NCI-H526 (cell line): ENCODE results near the gene RARS1.

Source experiments
- DNase-seq, 2 experiments: peaks; one replicate each; lab custom pipeline; 2025; lab: John Stamatoyannopoulos, UW

RARS1 gene

GRCh38 chr5:168486136-168486879 lies at the start of gene RARS1:
RARS1 (plus strand) TSS chr5:168486471; CDS start chr5:168486499, 28 bp downstream.
- DNase-seq, result peak; percentile 70 to 90

- no peak for DNase-seq
Observed at GRCh38 chr5:168438349-168438748, 47.9 kb upstream of the RARS1 start.

GRCh38 chr5:168443533-168443932 lies 42.7 kb upstream of the RARS1 start:
- DNase-seq, result no peak

- DNase-seq, result no peak
Observed at GRCh38 chr5:168443950-168444700, 42.1 kb upstream of the RARS1 start.

- DNase-seq, result no peak
Observed at GRCh38 chr5:168446983-168447619, 39.2 kb upstream of the RARS1 start.

GRCh38 chr5:168447808-168448207 lies 38.5 kb upstream of the RARS1 start:
- no peak for DNase-seq

- DNase-seq, result peak in 1 of 2 experiments; percentile 10
Observed at GRCh38 chr5:168449166-168449565, 37.1 kb upstream of the RARS1 start.

GRCh38 chr5:168451565-168451964 lies 34.7 kb upstream of the RARS1 start:
- DNase-seq, result no peak

GRCh38 chr5:168455201-168455600 lies 31.1 kb upstream of the RARS1 start:
- DNase-seq, result no peak

- no peak for DNase-seq
Observed at GRCh38 chr5:168457542-168457941, 28.7 kb upstream of the RARS1 start.

GRCh38 chr5:168460606-168461005 lies 25.7 kb upstream of the RARS1 start:
- no peak for DNase-seq

- no peak for DNase-seq
Observed at GRCh38 chr5:168463081-168463480, 23.2 kb upstream of the RARS1 start.

- no peak for DNase-seq
Observed at GRCh38 chr5:168464214-168464613, 22.1 kb upstream of the RARS1 start.

GRCh38 chr5:168464641-168465040 lies 21.6 kb upstream of the RARS1 start:
- no peak for DNase-seq

- DNase-seq, result no peak
Observed at GRCh38 chr5:168467755-168468330, 18.4 kb upstream of the RARS1 start.

GRCh38 chr5:168468836-168469235 lies 17.4 kb upstream of the RARS1 start:
- DNase-seq, result no peak

GRCh38 chr5:168469816-168470215 lies 16.5 kb upstream of the RARS1 start:
- DNase-seq, result no peak

GRCh38 chr5:168471785-168472184 lies 14.5 kb upstream of the RARS1 start:
- no peak for DNase-seq

- DNase-seq, result no peak
Observed at GRCh38 chr5:168472329-168472728, 13.9 kb upstream of the RARS1 start.

- no peak for DNase-seq
Observed at GRCh38 chr5:168474319-168474718, 12.0 kb upstream of the RARS1 start.

- DNase-seq, result no peak
Observed at GRCh38 chr5:168477060-168477459, 9.2 kb upstream of the RARS1 start.

GRCh38 chr5:168479166-168479565 lies 7.1 kb upstream of the RARS1 start:
- no peak for DNase-seq

- no peak for DNase-seq
Observed at GRCh38 chr5:168480601-168481000, 5.7 kb upstream of the RARS1 start.
